RKO (cell line): ENCODE measurements around the gene IBA57.

Experiments
- DNase-seq: peaks from one replicate; pipeline ENCODE4 v3.0.0-alpha.2; 2016; ENCODE audit warnings: low spot score

The IBA57 gene

GRCh38 chr1:228190778-228191177 lies 25.2 kb downstream of the IBA57 start:
- DNase-seq: no peak

GRCh38 chr1:228194436-228194835 lies 28.8 kb downstream of the IBA57 start:
- no peak for DNase-seq

GRCh38 chr1:228194921-228195812 lies 29.6 kb downstream of the IBA57 start:
- no peak for DNase-seq

- no peak for DNase-seq
Observed at GRCh38 chr1:228197555-228198147, 32.0 kb downstream of the IBA57 start.

- peak; percentile 37 for DNase-seq
Observed at GRCh38 chr1:228198977-228199590, 33.5 kb downstream of the IBA57 start.

- no peak for DNase-seq
Observed at GRCh38 chr1:228204958-228205357, 39.4 kb downstream of the IBA57 start.

- no peak for DNase-seq
Observed at GRCh38 chr1:228205526-228206436, 40.2 kb downstream of the IBA57 start.

GRCh38 chr1:228206582-228207351 lies 41.2 kb downstream of the IBA57 start:
- DNase-seq: no peak

- DNase-seq: no peak
Observed at GRCh38 chr1:228207381-228207810, 41.8 kb downstream of the IBA57 start.

- DNase-seq: no peak
Observed at GRCh38 chr1:228207851-228208821, 42.5 kb downstream of the IBA57 start, which contains the start of gene OBSCN. Gene OBSCN, plus strand, starts transcription at chr1:228208044. Its CDS starts 3,740 bp downstream, at chr1:228211784.

GRCh38 chr1:228208831-228209551 lies 43.4 kb downstream of the IBA57 start:
- no peak for DNase-seq

- DNase-seq: no peak
Observed at GRCh38 chr1:228209657-228210056, 44.1 kb downstream of the IBA57 start.

GRCh38 chr1:228210076-228210651 lies 44.6 kb downstream of the IBA57 start:
- no peak for DNase-seq

- DNase-seq: no peak
Observed at GRCh38 chr1:228210712-228211530, 45.3 kb downstream of the IBA57 start.

- DNase-seq: no peak
Observed at GRCh38 chr1:228211531-228212414, 46.2 kb downstream of the IBA57 start.

GRCh38 chr1:228212415-228212965 lies 46.9 kb downstream of the IBA57 start:
- DNase-seq: no peak
